Omental fat pad (tissue), 4 donors: ENCODE results near the gene NBPF26. TPM values are rescaled to one million over a fixed set of nuclear protein-coding genes. Genes with fewer than 3 reads are reported as not detected.
"Not testable (repeated sequence)": the region's sequence is repeated elsewhere in the genome, so short reads cannot be mapped to it uniquely, and the experiment has no call there.

ENCODE experiments used
- ATAC-seq: fragments of 150-250 bp; one replicate; pipeline ENCODE4 v1.9.1; 2016; ENCODE audit warnings: mild to moderate bottlenecking, moderate library complexity; ENCODE audit not compliant: low FRiP score
- DNase-seq: peaks from one replicate; pipeline ENCODE4 v3.0.0-alpha.2; 2019; ENCODE audit warnings: low spot score
- small RNA-seq: library from RNA; depleted of rRNA; stranded (forward); fragments of <200 nt; gene quantifications from one replicate; pipeline ENCODE3, GENCODE V24; 2016
- total RNA-seq, 4 donors: library from RNA; depleted of rRNA; stranded (reverse); fragments of >200 nt; gene quantifications; one replicate each; pipeline ENCODE4 v1.1.0, GENCODE V29; 2016

NBPF26 gene
- total RNA-seq, 4 donors from 2014 or later: 14.9 to 23.3 (median 16.1) TPM

DNA sequence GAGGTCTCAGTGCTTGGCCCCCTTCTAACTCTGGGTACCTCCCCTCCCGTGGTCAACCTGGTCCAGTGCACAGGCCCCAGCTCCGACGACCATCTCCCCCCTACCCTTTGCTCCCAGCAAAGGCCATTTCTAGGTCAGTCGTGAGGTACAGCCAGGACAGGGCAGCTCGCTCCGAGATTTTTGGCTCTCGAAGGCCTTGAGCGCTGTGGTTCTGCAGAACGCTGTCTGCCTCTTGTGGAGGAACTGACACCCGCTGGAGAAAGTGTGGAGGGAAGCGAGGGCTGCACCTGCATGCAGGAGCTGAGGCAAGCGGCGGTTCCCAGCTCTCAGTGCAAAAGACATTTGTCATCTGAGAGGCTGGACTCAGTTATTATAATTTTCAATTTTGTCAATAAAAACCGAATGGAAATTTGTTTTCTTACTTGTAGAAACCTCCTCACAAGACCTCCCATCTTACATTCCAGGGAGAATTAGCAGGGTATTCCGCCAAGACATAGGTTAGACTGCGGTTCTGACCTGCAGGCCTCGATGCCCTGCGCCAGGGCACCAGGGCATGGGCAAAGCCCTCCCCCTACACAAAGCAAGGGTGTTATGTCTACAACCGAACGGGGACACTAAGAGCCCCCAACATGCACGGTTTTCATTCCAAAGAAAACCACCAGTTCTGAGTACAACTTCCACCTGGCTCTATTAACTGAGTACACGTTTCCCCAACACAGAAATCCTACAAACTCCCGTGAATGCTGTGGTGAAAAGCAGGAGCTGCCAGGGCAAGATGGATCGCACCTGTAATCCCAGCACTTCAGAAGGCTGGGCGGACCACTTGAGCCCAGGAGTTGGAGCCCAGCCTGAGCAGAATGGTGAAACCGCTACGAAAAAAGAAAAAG is 125.9 kb downstream of the NBPF26 start:
- peak; percentile 41 for ATAC-seq
- not testable (repeated sequence) for DNase-seq

DNA sequence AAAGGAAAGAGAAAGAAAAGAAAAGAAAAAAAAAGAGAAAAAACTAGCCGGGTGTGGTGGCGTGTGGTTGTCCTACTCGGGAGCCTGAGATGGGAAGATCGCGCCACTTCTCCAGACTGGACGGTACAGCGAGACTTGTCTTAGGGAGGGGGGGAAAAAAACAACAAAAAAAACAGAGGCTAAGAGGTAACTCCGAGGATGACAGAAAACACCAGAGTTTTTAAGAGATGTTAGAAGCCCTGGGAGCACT is 126.5 kb downstream of the NBPF26 start:
- ATAC-seq, DNase-seq: not testable (repeated sequence)

- ATAC-seq: peak; percentile 92
Measured at GRCh38 chr1:120850537-120851421, 127.0 kb downstream of the NBPF26 start.

GRCh38 chr1:120858144-120858543 is 134.4 kb downstream of the NBPF26 start:
- ATAC-seq, DNase-seq: not testable (repeated sequence)

More at GRCh38 chr1:120850537-120851421, 127.0 kb downstream of the NBPF26 start:
- DNase-seq: peak; percentile 38

DNA sequence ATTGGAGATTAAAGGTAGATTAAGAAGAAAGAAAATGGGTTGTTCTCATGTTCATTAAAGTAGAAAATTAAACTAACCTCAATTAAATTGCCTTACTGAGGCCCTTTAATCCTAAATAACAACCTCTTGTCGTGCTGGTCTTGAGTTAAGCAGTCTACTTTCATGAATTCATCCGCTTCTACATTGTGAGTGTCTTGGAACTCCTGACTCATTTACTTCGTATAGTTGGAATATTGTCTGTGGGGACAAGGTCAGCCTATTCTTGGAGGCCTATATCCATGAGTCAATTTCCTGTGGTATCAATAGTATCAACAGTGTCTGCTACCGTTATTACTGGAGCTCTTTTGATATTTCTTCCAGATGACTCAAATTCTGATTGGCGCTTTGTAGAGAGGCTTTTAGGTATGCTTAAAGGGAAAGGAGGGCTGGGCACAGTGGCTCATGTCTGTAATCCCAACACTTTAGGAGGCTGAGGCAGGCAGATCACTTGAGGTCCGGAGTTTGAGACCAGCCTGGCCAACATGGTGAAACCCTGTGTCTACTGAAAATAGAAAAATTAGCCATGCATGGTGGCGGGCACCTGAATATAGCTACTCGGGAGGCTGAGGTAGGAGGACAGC is 136.0 kb downstream of the NBPF26 start:
- DNase-seq, ATAC-seq: not testable (repeated sequence)

GRCh38 chr1:120878206-120878605 is 154.5 kb downstream of the NBPF26 start:
- ATAC-seq, DNase-seq: not testable (repeated sequence)

GRCh38 chr1:120880056-120880455 is 156.3 kb downstream of the NBPF26 start:
- DNase-seq, ATAC-seq: not testable (repeated sequence)

DNA sequence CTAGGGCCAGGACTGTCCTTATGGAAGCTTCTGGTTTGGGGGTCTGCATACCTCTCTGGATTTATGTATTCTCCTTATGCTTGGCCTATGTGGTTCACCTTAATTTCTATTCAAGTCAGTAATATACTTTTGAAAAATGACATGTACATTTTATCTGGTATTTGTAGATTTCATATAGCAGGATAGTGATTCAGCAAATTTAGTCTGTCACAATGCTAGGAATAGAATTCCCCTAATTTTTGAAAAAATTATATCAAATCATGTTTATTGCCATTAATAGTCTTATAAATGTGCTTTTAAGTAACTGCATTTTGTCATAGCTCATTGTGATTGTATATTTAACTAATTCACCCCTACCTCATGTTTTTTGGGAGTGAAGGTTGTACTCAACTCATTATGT is 158.2 kb downstream of the NBPF26 start:
- not testable (repeated sequence) for ATAC-seq, DNase-seq

Small RNA genes within 50 kb of the gene (small RNA-seq; reads per million reads assigned to genes)
- gene RNVU1-19: 0.77 reads per million

Other genes with a start within 250 kb of the NBPF26 start
- gene PPIAL4A, start 165.8 kb downstream of the NBPF26 start, total RNA-seq: not detected